Measurements from ENCODE around the gene RBBP9. TPM values are rescaled to one million over a fixed set of nuclear protein-coding genes. Genes with fewer than 3 reads are reported as not detected.

Gene RBBP9
- polyA plus RNA-seq, 4 donors: 5.7 to 24.1 (median 7.2) TPM

DNA sequence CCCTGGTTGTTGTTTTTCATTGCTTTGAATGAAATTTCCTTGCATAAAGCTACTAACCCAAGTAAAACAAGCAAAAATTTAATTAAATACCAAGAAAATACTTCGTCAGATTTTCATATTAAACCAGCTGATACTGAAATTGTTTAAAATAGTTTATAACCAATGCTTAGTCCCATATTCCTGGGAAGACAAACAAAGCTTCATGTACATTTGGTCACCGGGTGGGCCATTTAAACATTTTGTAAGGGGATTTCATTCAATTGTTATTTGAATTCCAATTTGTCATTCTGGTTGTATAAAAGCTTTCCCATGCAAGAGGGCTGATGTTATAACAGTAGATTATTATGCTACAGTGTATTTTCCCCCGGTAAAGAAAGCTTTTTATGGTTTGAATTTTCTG lies 578 bp upstream of the RBBP9 start:
- Histone ChIP-seq H3K36me3 (ENCODE audit: control insufficient read depth in 3 of 3, insufficient read depth in 2 of 3, low read depth in 1 of 3, low read length in 3 of 3) (peaks cover 0 to 3% (median 0%) of the 10 kb centered on the region in 3 donors), H3K9me3 (ENCODE audit: control insufficient read depth in 2 of 2, insufficient read depth in 1 of 2, low read depth in 1 of 2, low read length in 1 of 2) (no peaks in the 10 kb centered on the region), H3K27ac (ENCODE audit: low read depth in 1 of 3, low read length in 2 of 3) (no peak overlapping the region), H3K4me3 (ENCODE audit: low read depth in 1 of 3, low read length in 3 of 3) (no peak overlapping the region), H3K4me1 (ENCODE audit: control insufficient read depth in 3 of 3, insufficient read depth in 2 of 3, low read depth in 1 of 3, low read length in 2 of 3) (peaks cover 4 to 6% (median 4%) of the 10 kb centered on the region in 3 donors), H3K27me3 (ENCODE audit: control insufficient read depth in 3 of 3, insufficient read depth in 3 of 3, low read length in 3 of 3) (peaks cover 0 to 2% (median 0%) of the 10 kb centered on the region in 3 donors)
- 94 to 96% (median 96%) methylated on average over 3 of the region's 3 CpGs for WGBS, 3 donors
- DNase-seq: no peak
- FAIRE-seq: no peak

DNA sequence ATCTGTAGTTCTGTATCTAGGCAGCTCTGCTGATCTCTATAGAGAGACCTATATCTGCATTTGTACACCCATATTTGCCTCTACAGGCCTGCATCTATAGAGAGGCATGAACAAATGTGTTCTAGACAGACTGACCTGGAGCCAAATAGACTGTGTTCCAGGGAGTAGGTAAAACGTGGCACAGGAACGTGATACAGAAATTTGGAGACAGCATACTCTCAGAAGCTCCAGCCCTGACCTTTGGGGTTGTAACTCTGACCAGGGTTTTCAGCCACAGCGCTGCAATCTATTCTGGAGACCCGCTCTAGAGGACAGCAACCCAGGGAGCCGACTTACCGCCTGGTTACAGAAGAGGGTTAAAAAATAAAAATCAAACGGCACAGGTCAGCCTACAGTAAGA lies 983 bp downstream of the RBBP9 start:
- FAIRE-seq: no peak
- Histone ChIP-seq H3K27ac (ENCODE audit: low read depth in 1 of 3, low read length in 2 of 3) (no peak overlapping the region), H3K9me3 (ENCODE audit: control insufficient read depth in 2 of 2, insufficient read depth in 1 of 2, low read depth in 1 of 2, low read length in 1 of 2) (no peaks in the 10 kb centered on the region), H3K4me3 (ENCODE audit: low read depth in 1 of 3, low read length in 3 of 3) (peak overlapping the region in 2 of 3 donors; percentile 62 to 81), H3K4me1 (ENCODE audit: control insufficient read depth in 3 of 3, insufficient read depth in 2 of 3, low read depth in 1 of 3, low read length in 2 of 3) (peaks cover 4 to 6% (median 4%) of the 10 kb centered on the region in 3 donors), H3K36me3 (ENCODE audit: control insufficient read depth in 3 of 3, insufficient read depth in 2 of 3, low read depth in 1 of 3, low read length in 3 of 3) (peaks cover 0 to 3% (median 0%) of the 10 kb centered on the region in 3 donors), H3K27me3 (ENCODE audit: control insufficient read depth in 3 of 3, insufficient read depth in 3 of 3, low read length in 3 of 3) (no peaks in the 10 kb centered on the region)
- peak in 1 of 2 donors; percentile 6 for DNase-seq
- 10 to 24% (median 19%) methylated on average over 7 of the region's 7 CpGs for WGBS, 3 donors

DNA sequence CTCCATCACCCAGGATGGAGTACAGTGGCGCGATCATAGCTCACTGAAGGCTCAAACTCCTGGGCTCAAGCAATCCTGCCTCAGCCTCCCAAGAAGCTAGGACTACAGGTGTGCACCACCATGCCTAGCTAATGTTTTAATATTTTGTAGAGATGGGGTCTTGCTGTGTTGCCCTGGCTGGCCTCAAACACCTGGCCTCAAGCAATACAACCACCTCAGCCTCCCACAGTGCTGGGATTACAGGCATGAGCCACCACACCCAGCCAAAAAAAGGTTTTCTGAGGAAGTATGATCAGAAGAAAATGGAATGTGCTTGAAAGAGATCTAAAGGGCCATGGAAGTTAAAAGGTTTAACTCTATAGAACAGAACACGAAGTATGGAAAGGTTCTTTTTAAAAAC lies 8.7 kb downstream of the RBBP9 start:
- no peak for FAIRE-seq
- 96 to 99% (median 98%) methylated on average over 3 of the region's 3 CpGs for WGBS, 3 donors

DNA sequence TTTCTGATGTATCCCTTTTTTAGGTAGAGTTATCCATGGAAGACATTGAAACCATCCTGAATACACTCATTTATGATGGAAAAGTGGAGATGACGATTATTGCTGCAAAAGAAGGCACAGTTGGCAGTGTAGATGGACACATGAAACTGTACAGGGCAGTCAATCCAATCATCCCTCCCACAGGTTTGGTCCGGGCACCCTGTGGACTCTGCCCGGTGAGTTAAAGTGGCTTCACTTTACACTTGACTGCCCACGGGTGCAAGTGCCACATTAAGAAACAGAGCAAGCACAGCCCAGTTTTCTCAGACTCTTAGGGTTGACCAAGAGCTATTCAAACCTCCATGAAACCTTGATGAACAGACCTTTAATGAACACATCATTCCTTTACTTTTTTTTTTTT lies 15.4 kb downstream of the RBBP9 start:
- Histone ChIP-seq H3K4me1 (ENCODE audit: control insufficient read depth in 3 of 3, insufficient read depth in 2 of 3, low read depth in 1 of 3, low read length in 2 of 3) (no peaks in the 10 kb centered on the region), H3K4me3 (ENCODE audit: low read depth in 1 of 3, low read length in 3 of 3) (no peak overlapping the region), H3K9me3 (ENCODE audit: control insufficient read depth in 2 of 2, insufficient read depth in 1 of 2, low read depth in 1 of 2, low read length in 1 of 2) (no peaks in the 10 kb centered on the region), H3K27me3 (ENCODE audit: control insufficient read depth in 3 of 3, insufficient read depth in 3 of 3, low read length in 3 of 3) (no peaks in the 10 kb centered on the region), H3K27ac (ENCODE audit: low read depth in 1 of 3, low read length in 2 of 3) (no peak overlapping the region), H3K36me3 (ENCODE audit: control insufficient read depth in 3 of 3, insufficient read depth in 2 of 3, low read depth in 1 of 3, low read length in 3 of 3) (peaks cover 2 to 28% (median 11%) of the 10 kb centered on the region in 3 donors)
- DNase-seq (no peak), FAIRE-seq (no peak)
- WGBS, 3 donors: 79 to 92% (median 88%) methylated on average over 4 of the region's 4 CpGs

More for the DNA sequence above, 8.7 kb downstream of the RBBP9 start:
- Histone ChIP-seq H3K36me3 (ENCODE audit: control insufficient read depth in 3 of 3, insufficient read depth in 2 of 3, low read depth in 1 of 3, low read length in 3 of 3) (peaks cover 0 to 14% (median 7%) of the 10 kb centered on the region in 3 donors), H3K4me1 (ENCODE audit: control insufficient read depth in 3 of 3, insufficient read depth in 2 of 3, low read depth in 1 of 3, low read length in 2 of 3) (no peaks in the 10 kb centered on the region), H3K9me3 (ENCODE audit: control insufficient read depth in 2 of 2, insufficient read depth in 1 of 2, low read depth in 1 of 2, low read length in 1 of 2) (no peaks in the 10 kb centered on the region), H3K27me3 (ENCODE audit: control insufficient read depth in 3 of 3, insufficient read depth in 3 of 3, low read length in 3 of 3) (no peaks in the 10 kb centered on the region), H3K4me3 (ENCODE audit: low read depth in 1 of 3, low read length in 3 of 3) (no peak overlapping the region), H3K27ac (ENCODE audit: low read depth in 1 of 3, low read length in 2 of 3) (no peak overlapping the region)
- no peak for DNase-seq

DNA sequence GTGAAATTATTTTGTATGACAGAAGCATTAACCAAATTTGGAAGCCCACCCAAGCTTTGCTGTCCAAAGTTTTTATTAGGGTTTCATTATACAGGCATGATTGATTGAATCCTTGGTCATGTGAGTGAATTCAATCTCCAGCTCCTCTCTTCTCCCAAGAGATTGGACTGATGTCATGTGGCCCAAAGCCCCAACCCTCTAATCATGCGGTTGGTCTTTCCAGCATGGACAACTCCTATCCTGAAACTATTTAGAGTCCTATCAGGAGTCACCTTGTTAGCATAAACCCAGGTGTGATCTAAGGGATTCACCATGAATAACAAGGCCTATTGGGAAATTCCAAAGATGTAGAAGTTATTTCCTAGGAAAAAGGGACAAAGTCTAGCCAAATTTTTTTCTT lies 19.2 kb downstream of the RBBP9 start:
- Histone ChIP-seq H3K4me3 (ENCODE audit: low read depth in 1 of 3, low read length in 3 of 3) (no peak overlapping the region), H3K27me3 (ENCODE audit: control insufficient read depth in 3 of 3, insufficient read depth in 3 of 3, low read length in 3 of 3) (no peaks in the 10 kb centered on the region), H3K9me3 (ENCODE audit: control insufficient read depth in 2 of 2, insufficient read depth in 1 of 2, low read depth in 1 of 2, low read length in 1 of 2) (no peaks in the 10 kb centered on the region), H3K4me1 (ENCODE audit: control insufficient read depth in 3 of 3, insufficient read depth in 2 of 3, low read depth in 1 of 3, low read length in 2 of 3) (no peaks in the 10 kb centered on the region), H3K27ac (ENCODE audit: low read depth in 1 of 3, low read length in 2 of 3) (no peak overlapping the region), H3K36me3 (ENCODE audit: control insufficient read depth in 3 of 3, insufficient read depth in 2 of 3, low read depth in 1 of 3, low read length in 3 of 3) (peaks cover 2 to 22% (median 14%) of the 10 kb centered on the region in 3 donors)
- 95 to 100% (median 100%) methylated on average over 1 of the region's 1 CpG for WGBS, 3 donors
- DNase-seq (no peak), FAIRE-seq (no peak)

DNA sequence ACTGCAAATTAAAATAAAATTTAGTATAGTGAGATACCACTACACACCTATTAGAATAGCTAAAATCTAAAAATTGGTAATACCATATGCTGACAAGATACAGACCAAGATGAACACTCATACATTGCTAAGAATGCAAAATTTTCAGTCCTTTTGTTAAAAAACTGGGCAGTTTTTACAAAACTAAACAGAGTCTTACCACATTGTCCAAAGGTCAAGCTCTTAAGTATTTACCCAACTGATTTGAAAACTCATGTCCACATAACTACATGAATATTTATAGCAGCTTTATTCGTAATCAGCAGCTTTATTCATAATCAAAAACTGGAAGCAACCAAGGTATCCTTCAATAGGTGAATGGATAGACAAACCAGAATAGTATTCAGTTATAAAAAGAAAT lies 19.8 kb downstream of the RBBP9 start:
- no peak overlapping the region for H3K4me3 ChIP-seq (ENCODE audit: low read depth in 1 of 3, low read length in 3 of 3)
- H3K36me3 ChIP-seq (ENCODE audit: control insufficient read depth in 3 of 3, insufficient read depth in 2 of 3, low read depth in 1 of 3, low read length in 3 of 3): peaks cover 0 to 22% (median 10%) of the 10 kb centered on the region in 3 donors
- H3K27ac ChIP-seq (ENCODE audit: low read depth in 1 of 3, low read length in 2 of 3): no peak overlapping the region
- H3K4me1 ChIP-seq (ENCODE audit: control insufficient read depth in 3 of 3, insufficient read depth in 2 of 3, low read depth in 1 of 3, low read length in 2 of 3): no peaks in the 10 kb centered on the region
- 22 to 83% (median 55%) methylated on average over 1 of the region's 1 CpG for WGBS, 3 donors
- H3K27me3 ChIP-seq (ENCODE audit: control insufficient read depth in 3 of 3, insufficient read depth in 3 of 3, low read length in 3 of 3): no peaks in the 10 kb centered on the region
- FAIRE-seq (no peak), DNase-seq (no peak)
- H3K9me3 ChIP-seq (ENCODE audit: control insufficient read depth in 2 of 2, insufficient read depth in 1 of 2, low read depth in 1 of 2, low read length in 1 of 2): no peaks in the 10 kb centered on the region

DNA sequence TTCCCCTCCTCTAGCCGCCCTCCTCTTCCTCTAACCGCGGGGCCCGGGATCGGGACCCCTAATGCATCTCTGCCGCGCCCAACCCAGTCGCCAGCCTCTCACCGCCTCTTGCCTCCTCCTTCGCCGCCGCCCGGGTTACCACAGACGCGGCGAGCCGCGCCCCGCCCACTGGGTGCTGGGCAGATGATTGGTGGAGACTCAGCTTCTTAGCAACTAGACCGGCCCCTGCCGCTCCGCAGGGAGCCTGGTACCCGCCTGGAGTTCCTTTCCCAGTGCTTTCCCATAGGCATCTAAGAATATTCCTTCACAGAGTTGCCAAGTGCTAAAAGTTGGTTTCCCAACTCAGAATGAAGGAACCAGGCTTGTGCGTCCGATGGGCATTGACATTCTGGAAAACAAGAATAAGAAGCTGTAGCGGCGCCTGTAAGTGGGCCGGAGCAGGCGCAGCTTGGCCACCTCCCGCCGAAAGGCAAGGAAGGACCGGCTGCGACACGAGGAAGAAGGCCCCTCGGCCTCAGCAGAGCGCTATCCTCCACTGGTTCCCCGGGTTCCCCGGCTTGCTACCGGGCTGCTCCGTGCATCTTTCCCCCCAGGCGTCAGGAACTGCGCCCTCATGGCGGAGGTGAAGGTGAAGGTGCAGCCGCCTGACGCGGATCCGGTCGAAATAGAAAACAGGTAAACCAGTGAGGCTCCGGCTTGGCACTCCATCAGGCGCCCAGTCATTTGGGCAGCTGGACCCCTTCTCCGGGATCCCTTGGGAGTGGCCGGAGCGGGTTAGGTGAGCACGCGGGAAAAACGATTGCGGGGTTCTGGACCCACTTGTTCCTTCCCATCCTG lies 29.9 kb downstream of the RBBP9 start, which contains the start of the genes DZANK1 and POLR3F:
Gene DZANK1 (minus strand): TSS at position 137 of the 837 bp plus-strand sequence. CDS start 1,672 bp downstream, outside the sequence.
Gene POLR3F (plus strand): TSS at position 497 of the 837 bp plus-strand sequence. CDS start 117 bp downstream, at position 614.
- H3K4me1 ChIP-seq (ENCODE audit: control insufficient read depth in 3 of 3, insufficient read depth in 2 of 3, low read depth in 1 of 3, low read length in 2 of 3): peaks cover 0 to 4% (median 0%) of the 10 kb centered on the region in 3 donors

DNA sequence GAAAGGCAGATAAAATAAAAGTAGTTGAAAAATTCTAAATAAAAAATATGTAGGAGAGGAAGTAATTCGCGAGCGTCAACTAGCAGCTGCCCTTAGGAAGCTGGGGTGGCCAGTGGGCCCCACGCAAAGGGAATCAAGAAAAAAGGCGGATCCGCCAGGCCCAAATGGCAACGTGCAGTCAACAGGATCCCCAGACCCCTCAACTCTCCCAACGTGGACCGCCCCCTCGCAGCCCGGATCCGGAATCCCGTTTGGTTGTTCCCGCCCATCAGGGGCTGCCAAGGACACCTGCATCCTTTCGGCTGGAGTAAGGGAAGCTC lies 30.5 kb downstream of the RBBP9 start:
- Histone ChIP-seq H3K4me3 (ENCODE audit: low read depth in 1 of 3, low read length in 3 of 3) (peak overlapping the region; percentile 62 to 74 (median 67)), H3K27ac (ENCODE audit: low read depth in 1 of 3, low read length in 2 of 3) (peak overlapping the region in 2 of 3 donors; percentile 17 to 35), H3K27me3 (ENCODE audit: control insufficient read depth in 3 of 3, insufficient read depth in 3 of 3, low read length in 3 of 3) (no peaks in the 10 kb centered on the region), H3K4me1 (ENCODE audit: control insufficient read depth in 3 of 3, insufficient read depth in 2 of 3, low read depth in 1 of 3, low read length in 2 of 3) (peaks cover 0 to 4% (median 0%) of the 10 kb centered on the region in 3 donors), H3K36me3 (ENCODE audit: control insufficient read depth in 3 of 3, insufficient read depth in 2 of 3, low read depth in 1 of 3, low read length in 3 of 3) (peaks cover 0 to 8% (median 3%) of the 10 kb centered on the region in 3 donors), H3K9me3 (ENCODE audit: control insufficient read depth in 2 of 2, insufficient read depth in 1 of 2, low read depth in 1 of 2, low read length in 1 of 2) (no peaks in the 10 kb centered on the region)
- WGBS, 3 donors: 0 to 1% (median 0%) methylated on average over 13 to 15 of the region's 15 CpGs
- DNase-seq (no peak), FAIRE-seq (no peak)

More for the DNA sequence above, 29.9 kb downstream of the RBBP9 start, which contains the start of the genes DZANK1 and POLR3F:
- Histone ChIP-seq H3K27me3 (ENCODE audit: control insufficient read depth in 3 of 3, insufficient read depth in 3 of 3, low read length in 3 of 3) (no peaks in the 10 kb centered on the region), H3K4me3 (ENCODE audit: low read depth in 1 of 3, low read length in 3 of 3) (peak within 1 kb of the TSS; percentile 62 to 74 (median 67)), H3K36me3 (ENCODE audit: control insufficient read depth in 3 of 3, insufficient read depth in 2 of 3, low read depth in 1 of 3, low read length in 3 of 3) (peaks cover 0 to 12% (median 3%) of the 10 kb centered on the region in 3 donors), H3K27ac (ENCODE audit: low read depth in 1 of 3, low read length in 2 of 3) (peak within 1 kb of the TSS; percentile 55 to 94 (median 93)), H3K9me3 (ENCODE audit: control insufficient read depth in 2 of 2, insufficient read depth in 1 of 2, low read depth in 1 of 2, low read length in 1 of 2) (no peaks in the 10 kb centered on the region)
- WGBS, 3 donors: 0 to 1% (median 0%) methylated on average over 35 to 57 of the region's 57 CpGs
- FAIRE-seq (no peak), DNase-seq (peak; percentile 94 to 97)
